GM21717 (cell line): ENCODE measurements around the gene FMR1.
A peak's percentile ranks its signal among the peaks of the same experiment; 100 is the strongest.

Source experiments
- ATAC-seq: cut with Tn5 transposase; IDR thresholded peaks from one replicate; pipeline ENCODE4 v1.9.1; 2021; ENCODE audit warnings: mild to moderate bottlenecking, moderate library complexity; ENCODE audit not compliant: unreplicated experiment

Gene FMR1

DNA sequence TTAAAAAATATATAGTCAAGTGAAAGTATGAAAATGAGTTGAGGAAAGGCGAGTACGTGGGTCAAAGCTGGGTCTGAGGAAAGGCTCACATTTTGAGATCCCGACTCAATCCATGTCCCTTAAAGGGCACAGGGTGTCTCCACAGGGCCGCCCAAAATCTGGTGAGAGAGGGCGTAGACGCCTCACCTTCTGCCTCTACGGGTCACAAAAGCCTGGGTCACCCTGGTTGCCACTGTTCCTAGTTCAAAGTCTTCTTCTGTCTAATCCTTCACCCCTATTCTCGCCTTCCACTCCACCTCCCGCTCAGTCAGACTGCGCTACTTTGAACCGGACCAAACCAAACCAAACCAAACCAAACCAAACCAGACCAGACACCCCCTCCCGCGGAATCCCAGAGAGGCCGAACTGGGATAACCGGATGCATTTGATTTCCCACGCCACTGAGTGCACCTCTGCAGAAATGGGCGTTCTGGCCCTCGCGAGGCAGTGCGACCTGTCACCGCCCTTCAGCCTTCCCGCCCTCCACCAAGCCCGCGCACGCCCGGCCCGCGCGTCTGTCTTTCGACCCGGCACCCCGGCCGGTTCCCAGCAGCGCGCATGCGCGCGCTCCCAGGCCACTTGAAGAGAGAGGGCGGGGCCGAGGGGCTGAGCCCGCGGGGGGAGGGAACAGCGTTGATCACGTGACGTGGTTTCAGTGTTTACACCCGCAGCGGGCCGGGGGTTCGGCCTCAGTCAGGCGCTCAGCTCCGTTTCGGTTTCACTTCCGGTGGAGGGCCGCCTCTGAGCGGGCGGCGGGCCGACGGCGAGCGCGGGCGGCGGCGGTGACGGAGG, at the start of gene FMR1:
TSS of gene FMR1 (plus strand) at position 728 of the 831 bp plus-strand sequence. CDS start 261 bp downstream, outside the sequence.
- ATAC-seq, result peak; percentile 84

DNA sequence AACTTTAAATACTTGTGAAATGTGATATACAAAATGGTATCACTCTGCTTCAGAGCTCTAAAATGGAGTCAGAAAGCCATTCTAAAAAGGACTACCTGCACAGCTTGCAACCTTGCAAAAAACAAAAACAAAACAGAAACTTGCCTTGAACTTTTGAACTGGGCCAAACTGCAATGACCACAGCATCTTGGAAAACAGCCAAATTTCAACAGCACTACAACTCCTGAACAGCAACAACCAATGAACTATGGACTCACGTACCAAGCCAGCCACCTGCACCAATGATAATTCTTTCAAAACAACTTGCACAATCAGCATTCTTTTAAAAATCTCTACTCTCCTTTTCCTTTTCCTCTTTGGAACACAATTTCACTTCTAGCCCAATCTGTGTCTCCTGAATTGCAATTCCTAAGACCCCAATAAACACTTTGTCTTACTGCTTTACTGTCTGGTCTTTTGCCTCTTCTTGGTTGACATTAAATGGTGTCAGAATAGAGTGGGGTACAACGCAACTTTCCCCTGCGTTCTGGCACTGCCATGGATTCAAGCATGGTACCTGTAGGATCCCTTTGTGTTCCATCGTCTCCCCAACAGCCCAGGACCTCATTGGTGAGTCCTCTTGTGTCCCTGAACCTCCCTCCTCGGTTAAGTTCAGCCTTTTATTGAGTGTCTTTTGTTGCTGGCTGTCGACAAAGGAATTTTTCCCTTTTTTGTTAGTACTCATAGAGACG, 35.7 kb upstream of the FMR1 start:
- ATAC-seq, result peak; percentile 98

DNA sequence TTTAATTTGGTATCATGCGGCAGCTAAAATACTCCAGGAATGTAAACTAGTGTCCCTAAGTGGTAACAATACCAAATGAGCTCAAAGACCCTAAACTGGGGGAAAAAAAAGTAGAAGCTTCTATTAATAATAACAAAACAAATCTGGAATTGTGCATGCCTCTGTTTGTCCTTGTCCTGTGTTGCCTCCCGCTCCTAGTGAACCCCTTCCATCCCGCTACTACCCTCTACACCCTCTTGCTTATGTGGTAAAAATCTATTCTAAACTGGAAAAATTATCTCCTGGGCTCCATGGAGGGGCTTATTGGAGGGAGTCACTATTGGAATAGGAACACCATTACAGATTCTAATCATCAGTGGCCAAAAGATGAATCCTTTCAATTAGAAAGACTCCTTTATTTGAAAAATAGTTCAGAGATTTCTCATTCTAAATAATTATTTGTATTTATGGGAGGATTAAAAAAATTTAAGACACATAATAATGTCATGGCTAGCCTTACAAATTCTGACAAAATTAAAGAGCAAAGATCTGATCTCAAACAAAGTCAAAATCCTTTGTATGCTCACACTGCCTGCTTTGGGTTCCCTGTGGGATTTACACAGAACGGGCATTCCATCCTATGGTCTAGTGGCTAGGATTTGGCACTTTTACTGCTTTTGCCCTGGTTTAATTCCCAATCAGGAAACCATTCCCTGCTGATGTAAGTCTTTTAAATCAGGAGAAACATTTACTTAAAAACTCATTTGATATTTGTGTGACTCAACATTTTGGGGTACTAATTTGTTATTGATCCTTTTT, 34.7 kb upstream of the FMR1 start:
- ATAC-seq, result no peak

DNA sequence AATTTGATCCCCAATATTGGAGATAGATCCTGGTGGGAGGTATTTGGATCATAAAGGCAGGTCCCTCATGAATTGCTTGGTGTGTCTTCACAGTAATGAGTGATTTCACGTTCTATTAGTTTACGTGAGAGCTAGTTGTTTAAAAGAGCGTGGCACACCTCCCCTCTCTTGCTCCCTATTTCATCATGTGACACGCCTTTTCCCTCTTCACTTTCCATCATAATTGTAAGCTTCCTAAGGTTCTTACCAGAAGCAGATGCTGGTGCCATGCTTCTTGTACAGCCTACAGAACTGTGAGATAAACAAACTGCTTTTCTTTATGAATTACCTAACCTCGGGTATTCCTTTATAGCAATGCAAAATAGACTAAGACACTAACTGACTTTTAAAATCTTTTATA, 34.0 kb upstream of the FMR1 start:
- ATAC-seq, result no peak

DNA sequence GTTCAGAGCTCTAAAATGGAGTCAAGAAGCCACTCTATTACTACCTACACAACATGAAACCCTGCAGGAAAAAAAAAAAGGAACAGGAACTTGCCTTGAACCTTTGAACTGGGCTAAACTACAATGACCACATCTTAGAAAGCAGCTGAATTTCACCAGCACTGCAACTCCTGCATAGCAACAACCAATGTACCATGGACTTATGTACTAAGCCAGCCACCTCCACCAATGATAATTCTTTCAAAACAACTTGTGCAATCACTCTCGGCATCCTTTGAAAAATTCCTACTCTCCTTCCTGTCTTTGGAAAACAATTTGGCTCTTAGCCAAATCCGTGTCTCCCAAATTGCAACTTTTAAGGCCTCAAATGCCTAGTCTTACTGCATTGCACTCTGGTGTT, 26.8 kb upstream of the FMR1 start:
- no peak for ATAC-seq

DNA sequence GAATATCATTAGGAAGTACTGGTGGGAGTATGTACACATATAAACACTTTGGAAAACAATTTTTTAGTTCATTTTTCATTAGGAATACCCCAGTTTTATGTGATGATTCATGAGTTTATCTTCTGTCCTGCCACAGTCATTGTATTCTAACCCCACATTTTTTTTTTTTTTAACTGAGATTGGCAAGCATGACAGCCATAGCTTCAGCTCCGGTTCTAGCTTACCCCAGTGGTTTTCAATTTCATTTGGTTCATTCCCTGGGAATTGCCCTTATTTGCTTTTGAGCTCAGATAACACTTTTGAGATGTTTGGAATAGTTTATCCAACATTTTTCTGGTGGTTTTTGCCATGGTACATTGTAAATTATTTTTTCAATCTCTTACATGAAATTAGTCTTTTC, 21.0 kb upstream of the FMR1 start:
- no peak for ATAC-seq

DNA sequence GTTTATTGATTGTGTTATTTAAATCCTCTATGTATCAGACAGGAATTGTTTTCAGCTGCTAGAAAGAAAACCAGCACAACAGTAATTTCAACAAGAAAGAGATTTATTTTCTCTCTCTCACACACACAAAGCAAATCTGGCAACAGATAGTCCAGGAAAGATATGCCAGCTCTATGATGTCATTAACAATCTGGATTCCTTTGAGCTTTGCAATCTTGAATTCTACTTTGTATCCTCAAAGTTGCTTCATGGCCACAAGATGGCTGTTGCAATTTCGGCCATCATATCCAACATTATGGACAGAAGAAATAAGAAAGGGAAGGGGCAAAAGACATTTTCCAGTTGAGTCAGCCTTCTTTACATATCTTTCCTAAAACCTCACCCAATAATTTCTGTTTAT, 19.8 kb upstream of the FMR1 start:
- no peak for ATAC-seq

DNA sequence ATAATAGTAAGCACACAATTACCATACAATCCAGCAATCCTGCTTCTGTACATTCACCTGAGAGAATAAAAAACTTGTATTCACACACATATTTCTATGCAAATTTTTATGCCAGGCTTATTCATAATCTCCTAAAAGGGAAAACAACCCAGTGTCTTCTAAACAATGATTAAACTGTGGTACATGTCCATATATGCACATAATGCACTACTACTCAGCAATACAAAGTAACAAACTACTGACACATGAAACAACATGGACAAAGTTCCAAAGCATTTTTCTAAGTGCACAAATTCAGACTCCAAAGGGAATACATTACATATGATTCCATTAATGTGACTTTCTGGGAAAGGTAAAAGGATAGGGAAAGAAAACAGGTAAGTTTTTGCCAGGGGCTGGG, 18.0 kb upstream of the FMR1 start:
- ATAC-seq, result no peak

DNA sequence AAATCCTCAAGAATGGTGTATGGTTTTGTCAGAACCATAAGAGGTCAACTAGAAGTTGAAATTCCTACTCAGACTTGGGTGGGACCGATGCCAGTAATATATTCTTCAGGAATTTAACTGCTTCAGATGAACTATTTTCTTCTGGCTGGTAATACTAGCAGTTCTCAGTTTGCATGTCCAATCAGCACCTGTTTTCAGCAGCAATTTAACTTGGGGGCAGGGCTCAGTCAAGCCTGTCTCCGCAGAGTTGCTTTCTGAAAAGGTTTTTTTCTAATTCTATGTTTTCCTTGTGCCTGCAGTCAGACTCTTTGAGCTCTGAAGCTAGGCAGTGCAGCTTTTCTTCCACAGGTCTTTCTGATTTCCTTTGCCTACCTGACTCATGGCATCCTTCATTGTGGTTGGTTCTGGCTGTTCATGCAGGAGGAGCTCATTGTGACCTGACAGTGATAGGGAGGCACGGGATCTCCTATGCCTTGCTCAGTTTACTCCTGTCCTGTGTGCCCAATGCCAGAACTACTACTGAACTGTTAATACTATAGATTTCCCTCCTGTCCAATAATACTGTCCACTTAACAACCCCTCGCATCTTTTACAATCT, 17.3 kb upstream of the FMR1 start:
- ATAC-seq, result no peak

DNA sequence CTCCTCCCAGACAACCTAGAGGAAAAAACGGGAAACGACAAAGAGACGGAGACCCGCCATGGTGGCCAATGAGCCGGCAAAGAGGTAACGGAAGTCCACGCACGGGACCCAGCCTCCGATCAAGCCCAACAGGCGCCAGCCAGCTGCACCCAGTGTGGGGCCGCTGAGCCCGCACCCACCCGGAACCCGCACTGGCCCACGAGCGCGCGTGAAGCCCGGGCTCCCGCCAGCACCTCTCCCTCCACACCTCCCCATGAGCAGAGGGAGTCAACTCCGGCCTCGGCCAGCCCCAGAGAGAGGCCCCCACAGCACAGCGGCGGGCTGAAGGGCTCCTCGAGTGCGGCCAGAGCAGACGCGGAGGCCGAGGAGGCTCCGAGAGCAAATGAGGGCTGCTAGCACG, 14.6 kb upstream of the FMR1 start:
- ATAC-seq, result no peak

DNA sequence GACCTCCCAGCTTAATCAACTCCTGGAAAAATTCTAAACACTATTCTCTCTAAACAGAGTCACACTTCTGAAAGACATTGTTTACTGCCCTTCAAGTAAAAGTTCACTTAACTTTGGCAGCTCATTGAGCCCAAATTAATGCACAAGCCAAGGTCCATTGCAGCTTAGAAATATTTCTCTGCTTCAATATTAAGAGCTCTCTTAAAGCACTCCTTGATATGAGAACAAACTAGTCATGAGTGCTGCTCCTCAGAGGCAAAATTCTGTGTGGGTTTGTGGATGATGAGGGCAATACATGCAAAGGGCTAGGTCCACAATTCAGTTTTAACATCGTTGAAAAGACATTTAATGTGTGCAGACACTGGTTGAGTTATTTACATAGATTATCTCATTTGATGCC, 12.8 kb upstream of the FMR1 start:
- no peak for ATAC-seq

DNA sequence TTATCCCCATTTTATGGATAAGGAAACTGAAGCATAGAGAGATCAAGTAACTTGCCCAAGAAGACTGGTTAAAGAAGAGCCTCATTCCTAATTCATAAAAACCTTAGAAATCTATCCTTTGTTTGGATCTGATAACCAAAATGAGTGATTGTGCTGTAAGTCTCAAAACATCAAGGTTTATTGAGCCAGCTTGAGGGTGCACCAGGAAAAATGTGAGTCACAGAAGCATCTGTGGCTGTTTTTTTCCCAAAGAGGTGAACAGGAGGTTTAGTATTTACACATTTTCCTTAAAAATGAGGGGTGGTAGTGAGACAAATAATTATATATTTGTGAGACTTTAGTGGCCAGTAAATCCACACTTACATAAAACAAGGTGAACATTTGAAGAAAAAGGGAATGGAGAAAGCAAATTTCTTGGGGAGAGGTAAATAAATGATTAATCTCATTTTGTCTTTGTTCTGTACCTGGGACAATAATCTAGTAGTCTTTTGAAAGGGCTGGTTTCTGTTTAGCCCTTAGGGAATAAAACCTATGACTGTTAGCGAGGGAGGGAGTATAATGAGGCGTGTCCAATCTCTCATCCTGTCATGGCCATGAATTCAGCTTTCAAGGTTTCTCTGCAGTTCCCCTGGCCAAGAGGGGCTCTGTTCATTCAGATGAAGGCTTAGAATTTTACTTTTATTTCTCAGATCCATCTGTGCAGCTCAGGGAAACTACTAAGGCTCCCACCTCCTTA, 12.2 kb upstream of the FMR1 start:
- ATAC-seq, result no peak

DNA sequence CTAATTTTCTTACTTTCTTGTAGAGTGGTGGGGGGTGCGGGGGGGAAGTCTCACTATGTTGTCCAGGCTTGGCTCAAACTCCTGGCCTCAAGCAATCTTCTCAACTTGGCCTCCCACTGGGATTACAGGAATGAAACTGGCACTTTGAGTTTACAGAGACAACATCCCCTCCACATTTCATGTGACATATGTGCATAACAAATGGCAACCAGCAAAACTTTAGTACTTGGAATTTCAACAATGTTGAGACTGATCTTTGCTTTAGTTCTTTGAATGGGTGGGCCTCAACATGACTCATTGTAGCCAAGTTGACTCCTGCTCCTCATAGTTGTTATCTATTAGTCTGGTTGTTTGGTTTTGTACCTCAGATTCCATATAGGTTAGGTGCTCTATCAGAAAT, 11.4 kb upstream of the FMR1 start:
- no peak for ATAC-seq

DNA sequence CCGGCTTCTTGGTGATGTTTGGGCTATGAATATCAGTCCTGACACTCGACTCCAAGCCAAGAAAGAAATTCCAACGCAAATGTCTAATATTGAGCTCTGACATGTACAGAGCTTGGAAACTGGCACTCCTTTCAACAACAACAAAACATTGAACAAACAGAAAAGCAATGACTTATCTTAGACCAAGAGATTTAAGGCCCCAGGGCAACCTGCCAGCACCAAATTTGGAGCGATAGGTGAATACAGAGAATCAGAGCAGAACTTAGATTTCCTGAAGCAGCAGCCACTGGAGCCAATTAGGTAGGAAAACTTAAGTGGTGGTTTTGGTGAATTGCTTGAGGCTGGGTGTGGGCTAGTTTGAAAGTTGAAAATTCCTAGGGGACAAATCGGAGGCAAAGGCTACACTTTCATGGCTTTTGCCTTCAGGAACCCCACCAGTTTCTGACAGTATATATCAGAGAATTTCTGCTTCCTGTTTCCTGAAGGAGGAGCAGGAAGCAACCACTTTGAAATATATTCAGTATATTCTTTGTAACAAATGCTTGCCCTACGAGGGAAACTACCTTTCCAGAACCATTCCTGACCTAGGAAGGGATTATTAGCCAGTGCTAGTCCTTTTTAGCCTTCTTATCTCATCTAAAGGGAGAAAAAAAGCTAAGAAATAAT, 10.1 kb upstream of the FMR1 start:
- ATAC-seq, result no peak

DNA sequence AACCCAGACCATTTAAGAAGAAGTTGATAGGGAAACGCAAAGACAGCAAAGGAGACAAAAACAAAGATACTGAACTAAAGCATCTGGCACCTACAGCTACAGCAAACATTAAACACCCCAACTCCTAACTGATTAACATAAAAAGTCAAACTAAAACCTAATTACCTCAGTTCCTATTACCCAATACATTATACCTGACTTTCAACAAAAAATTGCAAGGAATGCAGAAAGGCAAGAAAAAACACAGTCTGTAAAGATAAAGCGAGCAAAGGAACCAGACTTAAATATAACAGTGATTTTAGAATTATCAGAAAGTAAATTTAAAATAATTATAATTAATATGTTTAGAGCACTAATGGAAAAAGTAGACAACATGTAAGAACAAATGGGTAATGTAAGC, 9.4 kb upstream of the FMR1 start:
- no peak for ATAC-seq

DNA sequence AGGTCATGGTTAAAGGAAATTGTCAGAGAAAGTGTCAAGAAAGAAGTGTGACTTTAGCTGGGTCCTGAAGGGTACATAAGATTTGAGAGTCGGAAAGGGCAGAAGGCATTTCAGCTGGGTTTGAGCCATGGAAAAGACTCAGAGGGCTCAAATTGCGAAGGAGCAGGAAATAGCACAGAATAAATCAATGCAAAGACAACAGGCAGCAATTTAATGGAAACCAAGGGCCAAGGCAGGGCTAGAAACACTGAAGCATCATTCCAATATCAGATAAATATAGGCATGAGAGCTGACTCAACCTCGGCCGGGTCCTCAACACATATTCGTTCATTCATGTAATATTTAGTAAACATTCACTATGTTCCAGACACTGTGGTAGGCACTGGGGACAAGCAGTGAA, 3.6 kb upstream of the FMR1 start:
- no peak for ATAC-seq

DNA sequence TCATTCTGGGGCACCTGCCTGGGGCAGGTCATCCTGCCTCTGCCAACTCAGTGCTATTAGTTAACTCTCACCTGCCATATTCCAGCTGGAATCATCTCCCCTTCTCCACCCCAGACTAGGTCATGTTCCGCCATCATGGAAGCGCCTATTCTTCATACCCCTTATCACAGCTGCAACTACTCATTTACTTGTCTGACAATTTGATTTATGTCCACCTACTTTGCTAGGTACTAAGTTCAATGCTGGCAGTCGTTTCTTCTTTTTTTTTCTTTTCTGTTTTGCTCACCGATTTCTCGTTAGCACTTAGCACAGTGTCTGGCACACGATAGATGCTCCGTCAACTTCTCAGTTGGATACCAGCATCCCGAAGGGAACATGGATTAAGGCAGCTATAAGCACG, 1.1 kb upstream of the FMR1 start:
- ATAC-seq, result no peak

DNA sequence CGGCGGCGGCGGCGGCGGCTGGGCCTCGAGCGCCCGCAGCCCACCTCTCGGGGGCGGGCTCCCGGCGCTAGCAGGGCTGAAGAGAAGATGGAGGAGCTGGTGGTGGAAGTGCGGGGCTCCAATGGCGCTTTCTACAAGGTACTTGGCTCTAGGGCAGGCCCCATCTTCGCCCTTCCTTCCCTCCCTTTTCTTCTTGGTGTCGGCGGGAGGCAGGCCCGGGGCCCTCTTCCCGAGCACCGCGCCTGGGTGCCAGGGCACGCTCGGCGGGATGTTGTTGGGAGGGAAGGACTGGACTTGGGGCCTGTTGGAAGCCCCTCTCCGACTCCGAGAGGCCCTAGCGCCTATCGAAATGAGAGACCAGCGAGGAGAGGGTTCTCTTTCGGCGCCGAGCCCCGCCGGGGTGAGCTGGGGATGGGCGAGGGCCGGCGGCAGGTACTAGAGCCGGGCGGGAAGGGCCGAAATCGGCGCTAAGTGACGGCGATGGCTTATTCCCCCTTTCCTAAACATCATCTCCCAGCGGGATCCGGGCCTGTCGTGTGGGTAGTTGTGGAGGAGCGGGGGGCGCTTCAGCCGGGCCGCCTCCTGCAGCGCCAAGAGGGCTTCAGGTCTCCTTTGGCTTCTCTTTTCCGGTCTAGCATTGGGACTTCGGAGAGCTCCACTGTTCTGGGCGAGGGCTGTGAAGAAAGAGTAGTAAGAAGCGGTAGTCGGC, 528 bp downstream of the FMR1 start:
- peak; percentile 46 for ATAC-seq

DNA sequence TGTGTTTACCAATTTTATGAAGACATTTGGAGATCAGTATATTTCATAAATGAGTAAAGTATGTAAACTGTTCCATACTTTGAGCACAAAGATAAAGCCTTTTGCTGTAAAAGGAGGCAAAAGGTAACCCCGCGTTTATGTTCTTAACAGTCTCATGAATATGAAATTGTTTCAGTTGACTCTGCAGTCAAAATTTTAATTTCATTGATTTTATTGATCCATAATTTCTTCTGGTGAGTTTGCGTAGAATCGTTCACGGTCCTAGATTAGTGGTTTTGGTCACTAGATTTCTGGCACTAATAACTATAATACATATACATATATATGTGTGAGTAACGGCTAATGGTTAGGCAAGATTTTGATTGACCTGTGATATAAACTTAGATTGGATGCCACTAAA, 1.9 kb downstream of the FMR1 start:
- no peak for ATAC-seq
